Neural cell (in vitro differentiated cells): ENCODE data around the gene IQSEC1. TPM values are rescaled to one million over a fixed set of nuclear protein-coding genes. Genes with fewer than 3 reads are reported as not detected.

ENCODE experiments used
- H2AFZ ChIP-seq: fragments of 200-600, 300-800 bp; sonication (generic), shearing (Covaris generic); 2 replicates; pipeline ENCODE4 v1.6.0; 2014; ENCODE audit warnings: low read depth, mild to moderate bottlenecking, antibody characterized with exemption, low read length, moderate library complexity
- H3F3A ChIP-seq: fragments of 200-600 bp; shearing (Covaris generic); 2 replicates; pipeline ENCODE4 v1.6.1; 2016; ENCODE audit warnings: mild to moderate bottlenecking, moderate library complexity, mixed read lengths, antibody characterized with exemption, low read length; ENCODE audit not compliant: insufficient read depth, poor library complexity, severe bottlenecking
- H3K27ac ChIP-seq: fragments of 200-600, 300-800 bp; sonication (generic), shearing (Covaris generic); 2 replicates; pipeline ENCODE4 v1.5.1; 2014; ENCODE audit warnings: mild to moderate bottlenecking, low read length, moderate library complexity
- H3K27me3 ChIP-seq: fragments of 300-800, 200-600 bp; sonication (generic), shearing (Covaris generic); 2 replicates; pipeline ENCODE4 v1.6.0; 2014; ENCODE audit warnings: mild to moderate bottlenecking, low read depth, low read length, moderate library complexity; ENCODE audit not compliant: insufficient read depth
- H3K36me3 ChIP-seq: fragments of 300-800, 200-600 bp; sonication (generic), shearing (Covaris generic); 2 replicates; pipeline ENCODE4 v1.5.1; 2014; ENCODE audit warnings: mild to moderate bottlenecking, antibody characterized with exemption, low read length, moderate library complexity; ENCODE audit not compliant: insufficient read depth
- H3K4me2 ChIP-seq: fragments of 300-800, 200-600 bp; sonication (generic), shearing (Covaris generic); 2 replicates; pipeline ENCODE4 v1.6.0; 2014; ENCODE audit warnings: mild to moderate bottlenecking, low read length
- H3K4me3 ChIP-seq: fragments of 300-800, 200-600 bp; sonication (generic), shearing (Covaris generic); 2 replicates; pipeline ENCODE4 v1.5.1; 2014; ENCODE audit warnings: mild to moderate bottlenecking, low read length, moderate library complexity
- H3K79me2 ChIP-seq: fragments of 200-600 bp; shearing (Covaris generic); replicated peaks from 2 replicates; pipeline ENCODE4 v1.6.0; 2014; ENCODE audit warnings: mild to moderate bottlenecking, low read length, moderate library complexity; ENCODE audit not compliant: insufficient read depth
- H3K9ac ChIP-seq: fragments of 300-800, 200-600 bp; sonication (generic), shearing (Covaris generic); 2 replicates; pipeline ENCODE4 v1.6.1; 2016; ENCODE audit warnings: mild to moderate bottlenecking, low read length, mixed read lengths
- H3K9me2 ChIP-seq: fragments of 200-600 bp; shearing (Covaris generic); 2 replicates; pipeline ENCODE4 v1.6.1; 2016; ENCODE audit warnings: mild to moderate bottlenecking, low read length, mixed read lengths; ENCODE audit not compliant: insufficient read depth
- H3K9me3 ChIP-seq: fragments of 200-600, 300-800 bp; sonication (generic), shearing (Covaris generic); 2 replicates; pipeline ENCODE4 v1.6.1; 2016; ENCODE audit warnings: mild to moderate bottlenecking, mixed run types, low read length, moderate library complexity, mixed read lengths
- H4K20me1 ChIP-seq: fragments of 200-600 bp; shearing (Covaris generic); 2 replicates; pipeline ENCODE4 v1.6.1; 2016; ENCODE audit warnings: mild to moderate bottlenecking, mixed run types; ENCODE audit not compliant: insufficient read depth
- EP300 ChIP-seq: fragments of 450-650 bp; conservative IDR thresholded peaks from 2 replicates; pipeline ENCODE4 v1.6.1; 2014; ENCODE audit warnings: antibody characterized with exemption, mild to moderate bottlenecking, moderate library complexity; ENCODE audit not compliant: poor library complexity, severe bottlenecking
- EZH2 ChIP-seq: fragments of 200-600, 300-800 bp; shearing (Covaris generic), sonication (generic); IDR thresholded peaks from 2 replicates; pipeline ENCODE4 v1.6.1; 2014; ENCODE audit warnings: antibody characterized with exemption, low read length, borderline replicate concordance, mild to moderate bottlenecking; ENCODE audit not compliant: insufficient read depth, poor library complexity, severe bottlenecking
- MXI1 ChIP-seq: fragments of 450-650 bp; conservative IDR thresholded peaks from 2 replicates; pipeline ENCODE4 v1.6.1; 2014; ENCODE audit warnings: antibody characterized with exemption, mild to moderate bottlenecking; ENCODE audit not compliant: poor library complexity, severe bottlenecking
- POLR2AphosphoS5 ChIP-seq: IDR thresholded peaks from 2 replicates; pipeline ENCODE4 v1.6.1; 2012
- RAD21 ChIP-seq: fragments of 450-650 bp; conservative IDR thresholded peaks from 2 replicates; pipeline ENCODE4 v1.6.1; 2014; ENCODE audit warnings: antibody characterized with exemption, mild to moderate bottlenecking, moderate library complexity
- SMC3 ChIP-seq: fragments of 450-650 bp; conservative IDR thresholded peaks from 2 replicates; pipeline ENCODE4 v1.6.1; 2014; ENCODE audit warnings: antibody characterized with exemption, mild to moderate bottlenecking, moderate library complexity; ENCODE audit not compliant: poor library complexity
- TAF1 ChIP-seq: IDR thresholded peaks from 2 replicates; pipeline ENCODE4 v1.6.1; 2012; ENCODE audit warnings: low read depth
- polyA plus RNA-seq: library from polyadenylated mRNA; depleted of rRNA; stranded (reverse); fragments of >200 nt; gene quantifications from 2 replicates; pipeline ENCODE4 v1.2.3, GENCODE V29; 2014
- TF ChIP-seq, protein P1 (sequence below): fragments of 450-650 bp; IDR thresholded peaks from 2 replicates; pipeline ENCODE4 v1.5.1; 2014; ENCODE audit warnings: antibody characterized with exemption, mild to moderate bottlenecking, moderate library complexity; ENCODE audit not compliant: poor library complexity, severe bottlenecking
- TF ChIP-seq, protein P2 (sequence below): IDR thresholded peaks from 2 replicates; pipeline ENCODE4 v1.6.1; 2012; ENCODE audit warnings: borderline replicate concordance

IQSEC1 gene
- polyA plus RNA-seq, 1 donor from 2014 or later = 6.0 TPM

DNA sequence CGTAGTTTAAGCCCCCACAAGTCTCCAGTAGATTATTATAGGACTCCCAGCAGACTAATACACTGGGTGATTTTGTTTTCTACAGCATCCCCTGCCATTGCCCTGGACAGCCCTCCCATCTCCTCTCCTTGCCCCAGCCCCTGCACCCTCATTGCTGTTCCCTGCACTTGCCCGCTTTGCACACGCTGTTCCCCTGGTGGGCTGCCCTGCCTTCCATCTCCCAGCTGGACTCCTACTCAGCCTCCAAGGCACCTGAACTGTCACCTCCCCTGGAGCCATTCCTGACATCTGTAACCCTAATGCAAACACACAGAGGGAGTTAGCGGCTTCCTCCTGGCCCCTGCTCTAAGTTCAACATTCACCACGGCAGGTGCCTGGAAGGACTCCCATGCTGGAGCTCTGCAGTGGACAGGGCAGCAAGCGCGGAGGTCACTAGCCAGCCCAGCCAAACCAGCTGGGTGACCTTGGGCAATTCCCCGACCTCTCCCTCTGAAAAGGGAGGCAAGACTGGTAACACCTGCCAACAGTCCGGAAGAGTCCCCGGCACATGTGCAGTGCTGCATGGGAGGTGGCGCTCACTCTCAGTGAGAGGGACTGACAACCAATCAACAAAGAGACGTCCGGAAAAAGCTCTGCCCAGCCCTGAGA lies 38.8 kb upstream of the IQSEC1 start:
- H3F3A ChIP-seq = no peaks in the 10 kb centered on the region
- no peak overlapping the region for H2AFZ ChIP-seq
- H4K20me1 ChIP-seq = no peaks in the 10 kb centered on the region
- no peak overlapping the region for H3K27ac ChIP-seq
- no peak overlapping the region for H3K4me2 ChIP-seq
- no peaks in the 10 kb centered on the region for H3K27me3 ChIP-seq
- H3K79me2 ChIP-seq = no peaks in the 10 kb centered on the region
- no peaks in the 10 kb centered on the region for H3K9me2 ChIP-seq
- H3K4me3 ChIP-seq = no peak overlapping the region
- H3K36me3 ChIP-seq = no peaks in the 10 kb centered on the region
- H3K9ac ChIP-seq = no peak overlapping the region
- no peaks in the 10 kb centered on the region for H3K9me3 ChIP-seq
- no peak for TF ChIP-seq POLR2AphosphoS5
- no peak for TF ChIP-seq TAF1
- TF ChIP-seq, protein P1, sequence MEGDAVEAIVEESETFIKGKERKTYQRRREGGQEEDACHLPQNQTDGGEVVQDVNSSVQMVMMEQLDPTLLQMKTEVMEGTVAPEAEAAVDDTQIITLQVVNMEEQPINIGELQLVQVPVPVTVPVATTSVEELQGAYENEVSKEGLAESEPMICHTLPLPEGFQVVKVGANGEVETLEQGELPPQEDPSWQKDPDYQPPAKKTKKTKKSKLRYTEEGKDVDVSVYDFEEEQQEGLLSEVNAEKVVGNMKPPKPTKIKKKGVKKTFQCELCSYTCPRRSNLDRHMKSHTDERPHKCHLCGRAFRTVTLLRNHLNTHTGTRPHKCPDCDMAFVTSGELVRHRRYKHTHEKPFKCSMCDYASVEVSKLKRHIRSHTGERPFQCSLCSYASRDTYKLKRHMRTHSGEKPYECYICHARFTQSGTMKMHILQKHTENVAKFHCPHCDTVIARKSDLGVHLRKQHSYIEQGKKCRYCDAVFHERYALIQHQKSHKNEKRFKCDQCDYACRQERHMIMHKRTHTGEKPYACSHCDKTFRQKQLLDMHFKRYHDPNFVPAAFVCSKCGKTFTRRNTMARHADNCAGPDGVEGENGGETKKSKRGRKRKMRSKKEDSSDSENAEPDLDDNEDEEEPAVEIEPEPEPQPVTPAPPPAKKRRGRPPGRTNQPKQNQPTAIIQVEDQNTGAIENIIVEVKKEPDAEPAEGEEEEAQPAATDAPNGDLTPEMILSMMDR = no peak
- TF ChIP-seq MXI1 = no peak
- TF ChIP-seq RAD21 = no peak
- TF ChIP-seq EP300 = no peak
- no peak for TF ChIP-seq EZH2
- no peak for TF ChIP-seq SMC3
- TF ChIP-seq, protein P2, sequence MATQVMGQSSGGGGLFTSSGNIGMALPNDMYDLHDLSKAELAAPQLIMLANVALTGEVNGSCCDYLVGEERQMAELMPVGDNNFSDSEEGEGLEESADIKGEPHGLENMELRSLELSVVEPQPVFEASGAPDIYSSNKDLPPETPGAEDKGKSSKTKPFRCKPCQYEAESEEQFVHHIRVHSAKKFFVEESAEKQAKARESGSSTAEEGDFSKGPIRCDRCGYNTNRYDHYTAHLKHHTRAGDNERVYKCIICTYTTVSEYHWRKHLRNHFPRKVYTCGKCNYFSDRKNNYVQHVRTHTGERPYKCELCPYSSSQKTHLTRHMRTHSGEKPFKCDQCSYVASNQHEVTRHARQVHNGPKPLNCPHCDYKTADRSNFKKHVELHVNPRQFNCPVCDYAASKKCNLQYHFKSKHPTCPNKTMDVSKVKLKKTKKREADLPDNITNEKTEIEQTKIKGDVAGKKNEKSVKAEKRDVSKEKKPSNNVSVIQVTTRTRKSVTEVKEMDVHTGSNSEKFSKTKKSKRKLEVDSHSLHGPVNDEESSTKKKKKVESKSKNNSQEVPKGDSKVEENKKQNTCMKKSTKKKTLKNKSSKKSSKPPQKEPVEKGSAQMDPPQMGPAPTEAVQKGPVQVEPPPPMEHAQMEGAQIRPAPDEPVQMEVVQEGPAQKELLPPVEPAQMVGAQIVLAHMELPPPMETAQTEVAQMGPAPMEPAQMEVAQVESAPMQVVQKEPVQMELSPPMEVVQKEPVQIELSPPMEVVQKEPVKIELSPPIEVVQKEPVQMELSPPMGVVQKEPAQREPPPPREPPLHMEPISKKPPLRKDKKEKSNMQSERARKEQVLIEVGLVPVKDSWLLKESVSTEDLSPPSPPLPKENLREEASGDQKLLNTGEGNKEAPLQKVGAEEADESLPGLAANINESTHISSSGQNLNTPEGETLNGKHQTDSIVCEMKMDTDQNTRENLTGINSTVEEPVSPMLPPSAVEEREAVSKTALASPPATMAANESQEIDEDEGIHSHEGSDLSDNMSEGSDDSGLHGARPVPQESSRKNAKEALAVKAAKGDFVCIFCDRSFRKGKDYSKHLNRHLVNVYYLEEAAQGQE = no peak

DNA sequence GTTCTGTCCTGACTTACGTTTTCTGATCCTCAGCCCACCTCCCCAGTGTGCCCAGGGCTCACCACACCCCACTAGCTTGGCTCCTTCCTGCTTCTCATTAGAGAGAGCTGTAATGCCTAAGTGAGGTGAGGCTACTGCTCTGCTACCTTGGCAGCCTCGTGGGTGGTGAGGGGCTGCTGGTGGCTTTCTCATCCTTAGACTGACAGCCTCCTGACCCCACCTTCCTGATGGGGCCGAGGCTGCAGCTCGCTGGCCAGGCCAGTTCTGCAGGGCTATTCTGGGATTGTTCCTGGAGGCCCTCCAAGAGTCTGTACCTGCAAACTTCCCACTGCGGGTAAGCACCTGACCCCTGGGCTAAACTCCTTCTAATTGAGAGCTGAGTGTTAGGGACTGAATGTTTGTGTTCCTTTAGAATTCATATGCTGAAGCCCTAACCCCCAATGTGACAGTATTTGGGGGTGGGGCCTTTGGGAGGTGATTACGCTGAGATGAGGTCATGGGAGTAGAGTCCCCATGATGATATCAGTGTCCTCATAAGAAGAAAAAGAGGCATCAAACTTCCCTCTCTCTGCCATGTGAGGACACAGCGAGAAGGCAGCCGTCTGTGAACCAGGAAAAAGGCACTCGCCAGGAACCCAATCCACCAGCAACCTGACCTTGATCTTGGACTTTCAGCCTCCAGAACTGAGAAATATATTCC lies 38.1 kb upstream of the IQSEC1 start:
- TF ChIP-seq RAD21 (no peak), MXI1 (no peak), TAF1 (no peak), POLR2AphosphoS5 (no peak), EZH2 (no peak), SMC3 (no peak), EP300 (no peak)
- TF ChIP-seq, protein P1 = no peak
- TF ChIP-seq, protein P2 = no peak
- Histone ChIP-seq H4K20me1 (no peaks in the 10 kb centered on the region), H3K27me3 (no peaks in the 10 kb centered on the region), H3K27ac (no peak overlapping the region), H3K9ac (no peak overlapping the region), H3K9me2 (no peaks in the 10 kb centered on the region), H2AFZ (no peak overlapping the region), H3K79me2 (no peaks in the 10 kb centered on the region), H3K9me3 (no peaks in the 10 kb centered on the region), H3K4me2 (no peak overlapping the region), H3K4me3 (no peak overlapping the region), H3F3A (no peaks in the 10 kb centered on the region), H3K36me3 (no peaks in the 10 kb centered on the region)
